HEK293 (cell line): ENCODE measurements around the gene SNRNP27.

Experiments
- BCL11A ChIP-seq: fragments of 450-650 bp; formaldehyde crosslinking; IDR thresholded peaks from 2 replicates; pipeline ENCODE4 v1.5.1; 2016; ENCODE audit warnings: low read depth, missing biosample characterization, missing genetic modification characterization
- KLF10 ChIP-seq: fragments of 450-650 bp; IDR thresholded peaks from 2 replicates; pipeline ENCODE4 v1.5.1; 2018; ENCODE audit warnings: missing biosample characterization, mild to moderate bottlenecking, missing genetic modification characterization
- KLF16 ChIP-seq: fragments of 450-650 bp; formaldehyde crosslinking; IDR thresholded peaks from 2 replicates; pipeline ENCODE4 v1.5.1; 2017; ENCODE audit warnings: missing biosample characterization, missing genetic modification characterization
- KLF8 ChIP-seq: fragments of 450-650 bp; formaldehyde crosslinking; IDR thresholded peaks from 2 replicates; pipeline ENCODE4 v1.5.1; 2016; ENCODE audit warnings: missing biosample characterization, missing genetic modification characterization
- MEIS1 ChIP-seq: sonication (generic); formaldehyde crosslinking; IDR thresholded peaks from 2 replicates; pipeline ENCODE4 v1.8.1; 2022; ENCODE audit warnings: missing genetic modification reagents, mild to moderate bottlenecking, borderline replicate concordance
- REPIN1 ChIP-seq: fragments of 450-650 bp; formaldehyde crosslinking; IDR thresholded peaks from 2 replicates; pipeline ENCODE4 v1.5.1; 2017; ENCODE audit warnings: missing biosample characterization, missing genetic modification characterization, low read depth
- ZBTB10 ChIP-seq: fragments of 450-650 bp; formaldehyde crosslinking; IDR thresholded peaks from 2 replicates; pipeline ENCODE4 v1.5.1; 2016; ENCODE audit warnings: missing biosample characterization, missing genetic modification characterization
- ZBTB11 ChIP-seq: fragments of 450-650 bp; formaldehyde crosslinking; conservative IDR thresholded peaks from 2 replicates; pipeline ENCODE4 v1.5.1; 2016; ENCODE audit warnings: low read depth, missing biosample characterization, missing genetic modification characterization
- ZBTB17 ChIP-seq: fragments of 450-650 bp; formaldehyde crosslinking; IDR thresholded peaks from 2 replicates; pipeline ENCODE4 v1.5.1; 2016; ENCODE audit warnings: missing biosample characterization, missing genetic modification characterization
- ZNF10 ChIP-seq: fragments of 450-650 bp; formaldehyde crosslinking; IDR thresholded peaks from 2 replicates; pipeline ENCODE4 v1.5.1; 2017; ENCODE audit warnings: missing biosample characterization, missing genetic modification characterization
- ZNF146 ChIP-seq: fragments of 450-650 bp; formaldehyde crosslinking; IDR thresholded peaks from 2 replicates; pipeline ENCODE4 v1.5.1; 2016; ENCODE audit warnings: missing biosample characterization, missing genetic modification characterization
- ZNF16 ChIP-seq: fragments of 450-650 bp; formaldehyde crosslinking; IDR thresholded peaks from 2 replicates; pipeline ENCODE4 v1.5.1; 2016; ENCODE audit warnings: low read depth, missing biosample characterization, missing genetic modification characterization
- ZNF184 ChIP-seq: fragments of 450-650 bp; IDR thresholded peaks from 2 replicates; pipeline ENCODE4 v1.5.1; 2018; ENCODE audit warnings: missing biosample characterization, mild to moderate bottlenecking, missing genetic modification characterization
- ZNF239 ChIP-seq: fragments of 450-650 bp; formaldehyde crosslinking; IDR thresholded peaks from 2 replicates; pipeline ENCODE4 v1.5.1; 2016; ENCODE audit warnings: missing biosample characterization, missing genetic modification characterization
- ZNF274 ChIP-seq, 2 experiments: fragments of 200-500 bp in 1 of 2; fragments of 450-650 bp in 1 of 2; sonication (Bioruptor generic) in 1 of 2; formaldehyde crosslinking in 1 of 2; IDR thresholded peaks; 2 replicates each; pipeline versions ENCODE4 v1.5.1 to v1.6.1; 2014 to 2016; ENCODE audit warnings: borderline replicate concordance in 1 of 2, inconsistent platforms in 1 of 2, low read length in 1 of 2, missing biosample characterization in 1 of 2, missing genetic modification characterization in 1 of 2
- ZNF335 ChIP-seq: fragments of 450-650 bp; formaldehyde crosslinking; conservative IDR thresholded peaks from 2 replicates; pipeline ENCODE4 v1.5.1; 2016; ENCODE audit warnings: missing biosample characterization, missing genetic modification characterization
- ZNF366 ChIP-seq: fragments of 450-650 bp; formaldehyde crosslinking; conservative IDR thresholded peaks from 2 replicates; pipeline ENCODE4 v1.5.1; 2016; ENCODE audit warnings: missing biosample characterization, missing genetic modification characterization
- ZNF416 ChIP-seq: fragments of 450-650 bp; formaldehyde crosslinking; IDR thresholded peaks from 2 replicates; pipeline ENCODE4 v1.5.1; 2016; ENCODE audit warnings: missing biosample characterization, missing genetic modification characterization
- ZNF530 ChIP-seq: fragments of 450-650 bp; formaldehyde crosslinking; IDR thresholded peaks from 2 replicates; pipeline ENCODE4 v1.5.1; 2016; ENCODE audit warnings: low read depth, missing biosample characterization, missing genetic modification characterization
- ZNF610 ChIP-seq: fragments of 450-650 bp; formaldehyde crosslinking; IDR thresholded peaks from 2 replicates; pipeline ENCODE4 v1.5.1; 2016; ENCODE audit warnings: missing biosample characterization, missing genetic modification characterization, borderline replicate concordance
- ZNF623 ChIP-seq: fragments of 450-650 bp; formaldehyde crosslinking; IDR thresholded peaks from 2 replicates; pipeline ENCODE4 v1.5.1; 2016; ENCODE audit warnings: missing biosample characterization, missing genetic modification characterization
- ZNF654 ChIP-seq: fragments of 450-650 bp; formaldehyde crosslinking; IDR thresholded peaks from 2 replicates; pipeline ENCODE4 v1.5.1; 2016; ENCODE audit warnings: low read depth, missing biosample characterization, missing genetic modification characterization
- ZNF707 ChIP-seq: fragments of 450-650 bp; formaldehyde crosslinking; IDR thresholded peaks from 2 replicates; pipeline ENCODE4 v1.5.1; 2016; ENCODE audit warnings: missing biosample characterization, missing genetic modification characterization
- ZNF843 ChIP-seq: fragments of 450-650 bp; formaldehyde crosslinking; IDR thresholded peaks from 2 replicates; pipeline ENCODE4 v1.5.1; 2016; ENCODE audit warnings: missing biosample characterization, missing genetic modification characterization
- TF ChIP-seq, protein P1 (sequence below): fragments of 450-650 bp; formaldehyde crosslinking; IDR thresholded peaks from 2 replicates; pipeline ENCODE4 v1.5.1; 2016; ENCODE audit warnings: missing biosample characterization, missing genetic modification characterization
- TF ChIP-seq, protein P2 (sequence below): fragments of 450-650 bp; formaldehyde crosslinking; IDR thresholded peaks from 2 replicates; pipeline ENCODE4 v1.5.1; 2016; ENCODE audit warnings: missing biosample characterization, missing genetic modification characterization
- TF ChIP-seq, protein P3 (sequence below): fragments of 450-650 bp; formaldehyde crosslinking; IDR thresholded peaks from 2 replicates; pipeline ENCODE4 v1.5.1; 2017; ENCODE audit warnings: missing biosample characterization, missing genetic modification characterization

Gene SNRNP27

GRCh38 chr2:69893684-69894551 lies at the start of gene SNRNP27 (continued):
- TF ChIP-seq ZNF274 (IDR thresholded peaks at IDR 0.05; ENCODE audit: low read length) (no peak), ZNF274 (tag by site-specific recombination; IDR thresholded peaks at IDR 0.05; ENCODE audit: borderline replicate concordance) (no peak), MEIS1 (CRISPR knock-in tag) (no peak), ZNF843 (tag by site-specific recombination) (no peak), ZBTB17 (tag by site-specific recombination) (peak; percentile 66), REPIN1 (tag by site-specific recombination) (no peak), ZNF707 (tag by site-specific recombination) (no peak), KLF16 (tag by site-specific recombination) (peak; percentile 88), ZNF10 (no peak), ZNF335 (tag by site-specific recombination) (peak; percentile 75), ZNF16 (tag by site-specific recombination) (no peak), ZNF654 (tag by site-specific recombination) (no peak), ZNF184 (tag by site-specific recombination) (no peak), ZBTB11 (tag by site-specific recombination) (peak; percentile 99), ZNF239 (tag by site-specific recombination) (no peak), ZNF416 (tag by site-specific recombination) (no peak), ZNF530 (tag by site-specific recombination) (no peak), BCL11A (tag by site-specific recombination) (no peak), ZNF610 (tag by site-specific recombination) (0 out of 2 replicates have a peak, but pooled peaks have one; percentile 45), KLF8 (tag by site-specific recombination) (peak; percentile 59; the same call in 1 of the 2 replicates), ZNF366 (tag by site-specific recombination) (no peak), ZNF146 (tag by site-specific recombination) (no peak), KLF10 (tag by site-specific recombination) (no peak), ZBTB10 (tag by site-specific recombination) (no peak), ZNF623 (tag by site-specific recombination) (0 out of 2 replicates have a peak, but pooled peaks have one; percentile 7)
- TF ChIP-seq, protein P1, sequence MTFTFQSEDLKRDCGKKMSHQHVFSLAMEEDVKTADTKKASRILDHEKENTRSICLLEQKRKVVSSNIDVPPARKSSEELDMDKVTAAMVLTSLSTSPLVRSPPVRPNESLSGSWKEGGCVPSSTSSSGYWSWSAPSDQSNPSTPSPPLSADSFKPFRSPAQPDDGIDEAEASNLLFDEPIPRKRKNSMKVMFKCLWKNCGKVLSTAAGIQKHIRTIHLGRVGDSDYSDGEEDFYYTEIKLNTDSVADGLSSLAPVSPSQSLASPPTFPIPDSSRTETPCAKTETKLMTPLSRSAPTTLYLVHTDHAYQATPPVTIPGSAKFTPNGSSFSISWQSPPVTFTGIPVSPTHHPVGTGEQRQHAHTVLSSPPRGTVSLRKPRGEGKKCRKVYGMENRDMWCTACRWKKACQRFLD (tag by site-specific recombination), result no peak
- TF ChIP-seq, protein P2, sequence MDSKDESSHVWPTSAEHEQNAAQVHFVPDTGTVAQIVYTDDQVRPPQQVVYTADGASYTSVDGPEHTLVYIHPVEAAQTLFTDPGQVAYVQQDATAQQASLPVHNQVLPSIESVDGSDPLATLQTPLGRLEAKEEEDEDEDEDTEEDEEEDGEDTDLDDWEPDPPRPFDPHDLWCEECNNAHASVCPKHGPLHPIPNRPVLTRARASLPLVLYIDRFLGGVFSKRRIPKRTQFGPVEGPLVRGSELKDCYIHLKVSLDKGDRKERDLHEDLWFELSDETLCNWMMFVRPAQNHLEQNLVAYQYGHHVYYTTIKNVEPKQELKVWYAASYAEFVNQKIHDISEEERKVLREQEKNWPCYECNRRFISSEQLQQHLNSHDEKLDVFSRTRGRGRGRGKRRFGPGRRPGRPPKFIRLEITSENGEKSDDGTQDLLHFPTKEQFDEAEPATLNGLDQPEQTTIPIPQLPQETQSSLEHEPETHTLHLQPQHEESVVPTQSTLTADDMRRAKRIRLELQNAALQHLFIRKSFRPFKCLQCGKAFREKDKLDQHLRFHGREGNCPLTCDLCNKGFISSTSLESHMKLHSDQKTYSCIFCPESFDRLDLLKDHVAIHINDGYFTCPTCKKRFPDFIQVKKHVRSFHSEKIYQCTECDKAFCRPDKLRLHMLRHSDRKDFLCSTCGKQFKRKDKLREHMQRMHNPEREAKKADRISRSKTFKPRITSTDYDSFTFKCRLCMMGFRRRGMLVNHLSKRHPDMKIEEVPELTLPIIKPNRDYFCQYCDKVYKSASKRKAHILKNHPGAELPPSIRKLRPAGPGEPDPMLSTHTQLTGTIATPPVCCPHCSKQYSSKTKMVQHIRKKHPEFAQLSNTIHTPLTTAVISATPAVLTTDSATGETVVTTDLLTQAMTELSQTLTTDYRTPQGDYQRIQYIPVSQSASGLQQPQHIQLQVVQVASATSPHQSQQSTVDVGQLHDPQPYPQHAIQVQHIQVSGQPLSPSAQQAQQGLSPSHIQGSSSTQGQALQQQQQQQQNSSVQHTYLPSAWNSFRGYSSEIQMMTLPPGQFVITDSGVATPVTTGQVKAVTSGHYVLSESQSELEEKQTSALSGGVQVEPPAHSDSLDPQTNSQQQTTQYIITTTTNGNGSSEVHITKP (tag by site-specific recombination), result peak; percentile 64; the same call in 1 of the 2 replicates
- TF ChIP-seq, protein P3, sequence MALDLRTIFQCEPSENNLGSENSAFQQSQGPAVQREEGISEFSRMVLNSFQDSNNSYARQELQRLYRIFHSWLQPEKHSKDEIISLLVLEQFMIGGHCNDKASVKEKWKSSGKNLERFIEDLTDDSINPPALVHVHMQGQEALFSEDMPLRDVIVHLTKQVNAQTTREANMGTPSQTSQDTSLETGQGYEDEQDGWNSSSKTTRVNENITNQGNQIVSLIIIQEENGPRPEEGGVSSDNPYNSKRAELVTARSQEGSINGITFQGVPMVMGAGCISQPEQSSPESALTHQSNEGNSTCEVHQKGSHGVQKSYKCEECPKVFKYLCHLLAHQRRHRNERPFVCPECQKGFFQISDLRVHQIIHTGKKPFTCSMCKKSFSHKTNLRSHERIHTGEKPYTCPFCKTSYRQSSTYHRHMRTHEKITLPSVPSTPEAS, result peak; percentile 52; the same call in 1 of the 2 replicates
